HCT116 (cell line): ENCODE data around the gene RPTOR. TPM values are rescaled to one million over a fixed set of nuclear protein-coding genes. Genes with fewer than 3 reads are reported as not detected.

Experiments
- ATAC-seq: fragments of 200-7000 bp; cut with Tn5 transposase; 2 replicates; pipeline ENCODE4 v1.9.1; 2020; ENCODE audit warnings: mild to moderate bottlenecking, moderate library complexity
- BruUV-seq: library from RNA; stranded (reverse); fragments of 400-500 nt; replicated peaks from 2 replicates; lab custom pipeline; 2021; lab: Mats Ljungman, UMichigan
- CTCF ChIA-PET: fragments of 300-600 bp; sonication (Branson Sonifier 250); formaldehyde crosslinking; loops from one replicate; lab custom pipeline; 2021; ENCODE audit warnings: antibody characterized with exemption; lab: Charles Lee
- POLR2A ChIA-PET: fragments of 300-600, 350-600 bp; sonication (Branson Sonifier 250); formaldehyde crosslinking; loops from one replicate; lab custom pipeline; 2021; ENCODE audit warnings: antibody characterized with exemption; lab: Charles Lee
- RAD21 ChIA-PET, 2 experiments: fragments of 300-600 bp; sonication (Branson Sonifier 250); formaldehyde crosslinking; loops; one replicate each; lab custom pipeline; 2023; ENCODE audit warnings: low total read pairs in 2 of 2; ENCODE audit not compliant: uncharacterized antibody in 2 of 2, unreplicated experiment in 2 of 2, low non-redundant PET in 1 of 2; lab: Charles Lee
- DNase-seq: peaks from one replicate; pipeline ENCODE4 v3.0.0-alpha.2; 2010; ENCODE audit warnings: low read depth, low spot score
- H2AFZ ChIP-seq: fragments of 200-600 bp; shearing (Covaris generic), sonication (generic); 2 replicates; pipeline ENCODE4 v1.6.1; 2017; ENCODE audit warnings: low read depth, mixed run types, mixed read lengths, antibody characterized with exemption, low read length; ENCODE audit not compliant: poor library complexity, severe bottlenecking
- H3K27ac ChIP-seq: 2 replicates; pipeline ENCODE4 v1.5.1; 2012; ENCODE audit warnings: low read depth, low read length
- H3K27me3 ChIP-seq: fragments of 200-600 bp; sonication (generic); 2 replicates; pipeline ENCODE4 v1.6.1; 2016; ENCODE audit warnings: mixed run types, low read length, mixed read lengths; ENCODE audit not compliant: insufficient read depth
- H3K36me3 ChIP-seq, 2 experiments: fragments of 200-500 bp in 1 of 2; fragments of 200-600 bp in 1 of 2; sonication (Bioruptor generic) in 1 of 2; sonication (generic) in 1 of 2; 2 replicates each; pipeline versions ENCODE4 v1.5.1 to v1.6.1; 2014 to 2016; ENCODE audit warnings: low read length in 2 of 2, inconsistent platforms in 1 of 2, mixed read lengths in 1 of 2, mixed run types in 1 of 2; ENCODE audit not compliant: insufficient read depth in 2 of 2, control insufficient read depth in 1 of 2
- H3K4me1 ChIP-seq, 2 experiments: fragments of 200-600 bp in 1 of 2; sonication (generic) in 1 of 2; 2 replicates each; pipeline versions ENCODE4 v1.5.1 to v1.6.1; 2012 to 2017; ENCODE audit warnings: low read length in 2 of 2, inconsistent platforms in 1 of 2, mild to moderate bottlenecking in 1 of 2, mixed read lengths in 1 of 2, mixed run types in 1 of 2, moderate library complexity in 1 of 2; ENCODE audit not compliant: insufficient read depth in 2 of 2, control insufficient read depth in 1 of 2
- H3K4me2 ChIP-seq: fragments of 200-600 bp; sonication (generic); 2 replicates; pipeline ENCODE4 v1.6.1; 2017; ENCODE audit warnings: mixed run types, low read length, mixed read lengths
- H3K4me3 ChIP-seq, 2 experiments: fragments of 200-600 bp in 1 of 2; sonication (generic) in 1 of 2; replicated peaks in 1 of 2; 2 replicates each; pipeline ENCODE4 v1.5.1; 2011 to 2016; ENCODE audit warnings: low read length in 2 of 2, control low read depth in 1 of 2, low read depth in 1 of 2, mild to moderate bottlenecking in 1 of 2, mixed read lengths in 1 of 2, mixed run types in 1 of 2
- H3K79me2 ChIP-seq: fragments of 200-600 bp; sonication (generic); 2 replicates; pipeline ENCODE4 v1.6.1; 2017; ENCODE audit warnings: mild to moderate bottlenecking, mixed run types, low read length, moderate library complexity, mixed read lengths; ENCODE audit not compliant: insufficient read depth
- H3K9ac ChIP-seq: fragments of 200-600 bp; sonication (generic); 2 replicates; pipeline ENCODE4 v1.6.1; 2016; ENCODE audit warnings: low read length, mixed read lengths
- H3K9me2 ChIP-seq: fragments of 200-600 bp; sonication (generic), shearing (Covaris generic); 2 replicates; pipeline ENCODE4 v1.6.1; 2017; ENCODE audit warnings: mixed run types, mild to moderate bottlenecking, moderate library complexity; ENCODE audit not compliant: insufficient read depth
- H3K9me3 ChIP-seq, 2 experiments: fragments of 200-500 bp in 1 of 2; fragments of 200-600 bp in 1 of 2; sonication (Bioruptor generic) in 1 of 2; sonication (generic) in 1 of 2; 2 replicates each; pipeline ENCODE4 v1.6.1; 2014 to 2017; ENCODE audit warnings: low read length in 2 of 2, mixed read lengths in 2 of 2, inconsistent platforms in 1 of 2, low read depth in 1 of 2, mild to moderate bottlenecking in 1 of 2, mixed run types in 1 of 2, moderate library complexity in 1 of 2; ENCODE audit not compliant: control insufficient read depth in 1 of 2, insufficient read depth in 1 of 2
- H4K20me1 ChIP-seq: fragments of 200-600 bp; sonication (generic), shearing (Covaris generic); 2 replicates; pipeline ENCODE4 v1.6.1; 2017; ENCODE audit warnings: mixed run types, mild to moderate bottlenecking, moderate library complexity; ENCODE audit not compliant: insufficient read depth
- CBX3 ChIP-seq: IDR thresholded peaks from 2 replicates; pipeline ENCODE4 v1.6.1; 2012; ENCODE audit warnings: low read depth
- EZH2 ChIP-seq: fragments of 200-600 bp; sonication (generic); IDR thresholded peaks from 2 replicates; pipeline ENCODE4 v1.6.1; 2017; ENCODE audit warnings: antibody characterized with exemption, mixed run types
- FOSL1 ChIP-seq: IDR thresholded peaks from 2 replicates; pipeline ENCODE4 v1.6.1; 2012; ENCODE audit warnings: low read depth
- RAD21 ChIP-seq: IDR thresholded peaks from 2 replicates; pipeline ENCODE4 v1.6.1; 2012; ENCODE audit warnings: low read depth, mild to moderate bottlenecking
- SIN3A ChIP-seq: IDR thresholded peaks from 2 replicates; pipeline ENCODE4 v1.6.1; 2012; ENCODE audit warnings: low read depth
- ZNF274 ChIP-seq: fragments of 200-500 bp; sonication (Bioruptor generic); IDR thresholded peaks from 2 replicates; pipeline ENCODE4 v1.6.1; 2014; ENCODE audit warnings: mild to moderate bottlenecking, low read depth, low read length, inconsistent platforms
- intact Hi-C: fragments of 100-400 bp; cut with micrococcal nuclease; formaldehyde crosslinking; loops from 2 replicates; pipeline ENCODE4 v1.10.0; 2022
- total RNA-seq: library from RNA; stranded (reverse); gene quantifications from one replicate; pipeline ENCODE4 v1.2.1, GENCODE V29; 2021; ENCODE audit not compliant: unreplicated experiment
- TF ChIP-seq, protein P1 (sequence below): IDR thresholded peaks from 2 replicates; pipeline ENCODE4 v1.6.1; 2012
- TF ChIP-seq, protein P2 (sequence below): IDR thresholded peaks from 2 replicates; pipeline ENCODE4 v1.6.1; 2011; ENCODE audit warnings: mild to moderate bottlenecking, low read length, moderate library complexity; ENCODE audit not compliant: insufficient replicate concordance; ENCODE audit errors: extremely low read depth

RPTOR gene
- total RNA-seq, 1 experiment from 2014 or later, result 69.5 TPM

DNA sequence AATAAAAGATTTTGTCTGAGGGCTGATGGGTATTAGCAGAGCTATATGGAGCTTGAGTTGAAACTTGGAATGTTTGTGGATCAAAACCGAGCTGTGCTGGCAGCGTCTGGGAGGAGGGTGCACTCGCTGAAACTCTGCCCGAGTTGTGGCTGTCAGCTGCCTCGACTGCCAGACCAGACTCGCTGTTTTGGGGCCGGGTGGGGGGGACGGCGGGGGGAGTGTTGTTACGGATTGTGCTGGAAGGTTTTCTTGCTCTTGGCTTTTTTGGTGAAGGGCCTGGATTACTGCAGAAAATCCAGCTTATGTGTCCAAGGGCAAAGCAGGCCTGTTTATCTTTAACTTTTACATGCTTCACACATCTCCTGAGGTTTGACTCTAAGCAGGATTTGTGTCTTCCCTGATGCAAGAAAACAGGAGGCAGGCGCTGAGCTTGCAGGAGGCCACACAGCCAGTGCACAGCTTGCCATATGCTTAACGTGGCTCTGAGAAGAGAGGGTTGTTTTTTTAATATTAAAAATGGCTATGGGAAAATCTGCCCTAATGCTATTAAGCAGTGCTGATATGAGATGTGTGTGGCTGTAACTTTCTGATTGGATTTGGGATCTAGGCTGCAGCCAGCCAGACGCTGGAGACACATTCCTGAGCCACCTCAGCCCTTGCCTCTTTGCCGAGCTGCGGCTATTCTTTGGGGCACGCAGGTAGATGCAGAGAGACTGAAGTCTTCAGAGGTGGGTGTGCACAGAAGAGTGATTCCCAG lies 20.5 kb upstream of the RPTOR start:
- H4K20me1 ChIP-seq, result no peaks in the 10 kb centered on the region
- intact Hi-C loops, result no loop called here
- TF ChIP-seq, protein P1, sequence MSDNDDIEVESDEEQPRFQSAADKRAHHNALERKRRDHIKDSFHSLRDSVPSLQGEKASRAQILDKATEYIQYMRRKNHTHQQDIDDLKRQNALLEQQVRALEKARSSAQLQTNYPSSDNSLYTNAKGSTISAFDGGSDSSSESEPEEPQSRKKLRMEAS, result no peak
- TF ChIP-seq EZH2, result no peak
- TF ChIP-seq FOSL1, result no peak
- TF ChIP-seq SIN3A, result no peak
- no peak for TF ChIP-seq RAD21
- no peak for TF ChIP-seq ZNF274
- no peak for TF ChIP-seq CBX3
- TF ChIP-seq, protein P2, sequence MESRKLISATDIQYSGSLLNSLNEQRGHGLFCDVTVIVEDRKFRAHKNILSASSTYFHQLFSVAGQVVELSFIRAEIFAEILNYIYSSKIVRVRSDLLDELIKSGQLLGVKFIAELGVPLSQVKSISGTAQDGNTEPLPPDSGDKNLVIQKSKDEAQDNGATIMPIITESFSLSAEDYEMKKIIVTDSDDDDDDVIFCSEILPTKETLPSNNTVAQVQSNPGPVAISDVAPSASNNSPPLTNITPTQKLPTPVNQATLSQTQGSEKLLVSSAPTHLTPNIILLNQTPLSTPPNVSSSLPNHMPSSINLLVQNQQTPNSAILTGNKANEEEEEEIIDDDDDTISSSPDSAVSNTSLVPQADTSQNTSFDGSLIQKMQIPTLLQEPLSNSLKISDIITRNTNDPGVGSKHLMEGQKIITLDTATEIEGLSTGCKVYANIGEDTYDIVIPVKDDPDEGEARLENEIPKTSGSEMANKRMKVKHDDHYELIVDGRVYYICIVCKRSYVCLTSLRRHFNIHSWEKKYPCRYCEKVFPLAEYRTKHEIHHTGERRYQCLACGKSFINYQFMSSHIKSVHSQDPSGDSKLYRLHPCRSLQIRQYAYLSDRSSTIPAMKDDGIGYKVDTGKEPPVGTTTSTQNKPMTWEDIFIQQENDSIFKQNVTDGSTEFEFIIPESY, result no peak

More for the DNA sequence above, 20.5 kb upstream of the RPTOR start:
- ChIA-PET POLR2A (no interaction called here), CTCF (no interaction called here), RAD21 (no interaction called here)
- Histone ChIP-seq H3K36me3 (no peaks in the 10 kb centered on the region), H3K9ac (no peak overlapping the region), H3K4me3 (no peak overlapping the region), H3K27me3 (no peaks in the 10 kb centered on the region), H2AFZ (no peak overlapping the region), H3K27ac (no peak overlapping the region), H3K79me2 (no peaks in the 10 kb centered on the region), H3K4me1 (no peaks in the 10 kb centered on the region), H3K9me2 (no peaks in the 10 kb centered on the region), H3K4me2 (no peak overlapping the region), H3K9me3 (peaks cover 0 to 6% of the 10 kb centered on the region in 2 experiments; a peak in 1 of 4 replicates)
- ATAC-seq (no peak), DNase-seq (no peak)
- BruUV-seq, result no TSS peak
